ENCODE measurements around the gene ELP4. TPM values are rescaled to one million over a fixed set of nuclear protein-coding genes. Genes with fewer than 3 reads are reported as not detected.
"Not testable (repeated sequence)": the region's sequence is repeated elsewhere in the genome, so short reads cannot be mapped to it uniquely, and the experiment has no call there.

ELP4 gene
- total RNA-seq, 3 donors from 2014 or later = 22.2 to 36.1 (median 24.6) TPM

GRCh38 chr11:31579412-31579811 is 69.8 kb downstream of the ELP4 start:
- H3K9me3 ChIP-seq; H3K4me1 ChIP-seq; H3K27ac ChIP-seq; H3K36me3 ChIP-seq; intact Hi-C loops (cut with DNase I; ENCODE audit: low total_unique reads); DNase-seq (ENCODE audit: low spot score in 2 of 2); H3K27me3 ChIP-seq; H3K4me3 ChIP-seq: not testable (repeated sequence)

- Histone ChIP-seq H3K4me3 (no peak overlapping the region), H3K9me3 (peaks cover 4 to 5% of the 10 kb centered on the region in 2 donors), H3K4me1 (no peaks in the 10 kb centered on the region), H3K36me3 (no peaks in the 10 kb centered on the region), H3K27me3 (no peaks in the 10 kb centered on the region), H3K27ac (no peak overlapping the region)
- TF ChIP-seq, protein P1, sequence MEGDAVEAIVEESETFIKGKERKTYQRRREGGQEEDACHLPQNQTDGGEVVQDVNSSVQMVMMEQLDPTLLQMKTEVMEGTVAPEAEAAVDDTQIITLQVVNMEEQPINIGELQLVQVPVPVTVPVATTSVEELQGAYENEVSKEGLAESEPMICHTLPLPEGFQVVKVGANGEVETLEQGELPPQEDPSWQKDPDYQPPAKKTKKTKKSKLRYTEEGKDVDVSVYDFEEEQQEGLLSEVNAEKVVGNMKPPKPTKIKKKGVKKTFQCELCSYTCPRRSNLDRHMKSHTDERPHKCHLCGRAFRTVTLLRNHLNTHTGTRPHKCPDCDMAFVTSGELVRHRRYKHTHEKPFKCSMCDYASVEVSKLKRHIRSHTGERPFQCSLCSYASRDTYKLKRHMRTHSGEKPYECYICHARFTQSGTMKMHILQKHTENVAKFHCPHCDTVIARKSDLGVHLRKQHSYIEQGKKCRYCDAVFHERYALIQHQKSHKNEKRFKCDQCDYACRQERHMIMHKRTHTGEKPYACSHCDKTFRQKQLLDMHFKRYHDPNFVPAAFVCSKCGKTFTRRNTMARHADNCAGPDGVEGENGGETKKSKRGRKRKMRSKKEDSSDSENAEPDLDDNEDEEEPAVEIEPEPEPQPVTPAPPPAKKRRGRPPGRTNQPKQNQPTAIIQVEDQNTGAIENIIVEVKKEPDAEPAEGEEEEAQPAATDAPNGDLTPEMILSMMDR (IDR thresholded peaks at IDR 0.05) = no peak
- no peak for TF ChIP-seq POLR2AphosphoS5 (IDR thresholded peaks at IDR 0.05)
- TF ChIP-seq POLR2A (IDR thresholded peaks at IDR 0.05) = no peak
- intact Hi-C loops (cut with DNase I; ENCODE audit: low total_unique reads) = no loop called here
- DNase-seq (ENCODE audit: low spot score in 2 of 2) = no peak
Observed at GRCh38 chr11:31582697-31583096, 73.1 kb downstream of the ELP4 start.

DNA sequence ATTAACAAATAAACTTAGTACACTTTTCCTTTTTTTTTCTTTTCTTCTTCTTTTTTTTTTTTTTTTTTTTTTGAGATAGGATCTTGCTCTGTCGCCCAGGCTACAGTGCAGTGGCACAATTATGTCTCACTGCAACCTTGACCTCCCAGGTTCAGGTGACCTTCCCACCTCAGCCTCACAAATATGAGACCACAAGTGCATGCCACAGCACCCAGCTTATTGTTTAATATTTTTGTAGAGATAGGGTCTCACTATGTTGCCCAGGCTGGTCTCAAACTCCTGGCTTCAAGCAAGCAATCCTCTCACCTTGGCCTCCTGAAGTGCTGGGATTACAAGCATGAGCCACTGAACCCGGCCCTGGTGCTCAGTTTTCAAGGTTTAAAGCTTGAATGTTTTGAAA is 88.9 kb downstream of the ELP4 start:
- TF ChIP-seq POLR2AphosphoS5 (IDR thresholded peaks at IDR 0.05) = no peak
- TF ChIP-seq, protein P1 (IDR thresholded peaks at IDR 0.05) = no peak
- TF ChIP-seq POLR2A (IDR thresholded peaks at IDR 0.05) = no peak
- H3K9me3 ChIP-seq = no peaks in the 10 kb centered on the region
- no peaks in the 10 kb centered on the region for H3K4me1 ChIP-seq
- intact Hi-C loops (cut with DNase I; ENCODE audit: low total_unique reads) = loop anchor here (10.0 kb wide), 1 partner anchor 476 kb away; no protein-coding TSS in a partner anchor
- H3K36me3 ChIP-seq = no peaks in the 10 kb centered on the region
- no peak for DNase-seq (ENCODE audit: low spot score in 2 of 2)
- H3K27me3 ChIP-seq = no peaks in the 10 kb centered on the region
- H3K27ac ChIP-seq = no peak overlapping the region
- no peak overlapping the region for H3K4me3 ChIP-seq

DNA sequence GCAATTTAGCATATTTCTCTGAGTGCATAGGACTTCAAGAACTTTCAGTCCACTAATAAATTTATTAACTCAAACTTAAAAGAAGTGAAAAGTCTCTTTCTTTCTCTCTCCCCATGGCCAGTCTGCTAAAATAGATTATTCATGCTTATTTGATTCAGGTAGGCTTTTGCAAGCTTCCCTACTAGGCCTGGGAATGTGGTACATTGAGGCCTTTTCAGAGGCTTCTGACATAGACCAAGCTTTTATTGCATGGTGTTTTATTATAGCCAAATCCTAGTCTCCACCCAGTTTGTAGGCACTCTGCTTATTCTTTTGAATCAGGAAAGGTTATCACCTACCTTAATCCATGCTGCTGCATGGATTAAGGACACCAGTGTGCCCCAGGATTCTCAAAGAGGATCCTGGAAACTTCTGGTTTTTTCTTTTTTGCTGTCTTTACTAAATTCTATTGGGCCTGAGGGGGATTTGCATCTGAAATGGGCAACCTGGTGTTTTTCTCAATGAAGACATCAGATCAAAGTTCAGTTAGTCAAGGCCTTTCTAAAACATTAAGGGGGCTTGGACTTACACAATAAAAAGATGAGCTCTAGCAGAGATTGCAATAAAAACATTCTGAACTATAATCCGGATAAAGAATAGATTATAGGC is 92.2 kb downstream of the ELP4 start:
- H3K4me3 ChIP-seq = no peak overlapping the region
- no peak for DNase-seq (ENCODE audit: low spot score in 2 of 2)
- no peak overlapping the region for H3K27ac ChIP-seq
- H3K27me3 ChIP-seq = no peaks in the 10 kb centered on the region
- no peaks in the 10 kb centered on the region for H3K36me3 ChIP-seq
- intact Hi-C loops (cut with DNase I; ENCODE audit: low total_unique reads) = no loop called here
- TF ChIP-seq POLR2A (IDR thresholded peaks at IDR 0.05) (no peak), POLR2AphosphoS5 (IDR thresholded peaks at IDR 0.05) (no peak)
- TF ChIP-seq, protein P1 (IDR thresholded peaks at IDR 0.05) = no peak
- no peaks in the 10 kb centered on the region for H3K4me1 ChIP-seq
- no peaks in the 10 kb centered on the region for H3K9me3 ChIP-seq

- TF ChIP-seq, protein P1 (IDR thresholded peaks at IDR 0.05) = no peak
- no peak for TF ChIP-seq POLR2A (IDR thresholded peaks at IDR 0.05)
- no peak for TF ChIP-seq POLR2AphosphoS5 (IDR thresholded peaks at IDR 0.05)
- no peak overlapping the region for H3K27ac ChIP-seq
- DNase-seq (ENCODE audit: low spot score in 2 of 2) = no peak
- no peaks in the 10 kb centered on the region for H3K4me1 ChIP-seq
- no peaks in the 10 kb centered on the region for H3K27me3 ChIP-seq
- intact Hi-C loops (cut with DNase I; ENCODE audit: low total_unique reads) = no loop called here
- no peaks in the 10 kb centered on the region for H3K9me3 ChIP-seq
- H3K4me3 ChIP-seq = no peak overlapping the region
- H3K36me3 ChIP-seq = no peaks in the 10 kb centered on the region
Observed at GRCh38 chr11:31606893-31607292, 97.3 kb downstream of the ELP4 start.

Data from breast epithelium (tissue), 4 donors.